GM21529 (cell line): Measurements from ENCODE around the gene SPRED2.
A peak's percentile ranks its signal among the peaks of the same experiment; 100 is the strongest.

Source experiments
- ATAC-seq: cut with Tn5 transposase; IDR thresholded peaks from one replicate; pipeline ENCODE4 v1.9.1; 2021; ENCODE audit not compliant: unreplicated experiment

SPRED2 gene

GRCh38 chr2:65432227-65433190 is at the start of gene SPRED2:
Gene SPRED2 (minus strand): TSS chr2:65432599. CDS start chr2:65431987, 612 bp downstream.
- peak; percentile 30 for ATAC-seq

DNA sequence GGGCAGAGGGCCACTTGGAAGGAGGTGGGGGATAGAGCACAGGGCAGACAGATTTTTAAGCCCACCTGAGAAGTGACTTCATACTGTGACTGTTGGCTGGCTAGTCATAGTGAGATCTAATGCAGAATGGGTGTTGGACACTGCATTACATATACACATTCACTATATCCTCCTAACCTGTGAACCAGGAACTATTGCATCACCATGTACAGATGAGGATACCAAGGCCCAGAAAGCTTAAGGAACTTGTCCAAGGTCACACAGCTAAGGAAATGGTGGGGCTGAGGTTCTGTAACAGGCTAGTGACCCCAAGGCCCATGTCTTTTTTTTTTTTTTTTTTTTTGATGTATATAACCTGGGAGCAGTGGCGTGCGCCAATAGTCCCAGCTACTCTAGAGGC is 49.6 kb upstream of the SPRED2 start:
- ATAC-seq: no peak

- ATAC-seq: no peak
These were observed 47.1 kb upstream of the SPRED2 start for GRCh38 chr2:65479524-65479923.

DNA sequence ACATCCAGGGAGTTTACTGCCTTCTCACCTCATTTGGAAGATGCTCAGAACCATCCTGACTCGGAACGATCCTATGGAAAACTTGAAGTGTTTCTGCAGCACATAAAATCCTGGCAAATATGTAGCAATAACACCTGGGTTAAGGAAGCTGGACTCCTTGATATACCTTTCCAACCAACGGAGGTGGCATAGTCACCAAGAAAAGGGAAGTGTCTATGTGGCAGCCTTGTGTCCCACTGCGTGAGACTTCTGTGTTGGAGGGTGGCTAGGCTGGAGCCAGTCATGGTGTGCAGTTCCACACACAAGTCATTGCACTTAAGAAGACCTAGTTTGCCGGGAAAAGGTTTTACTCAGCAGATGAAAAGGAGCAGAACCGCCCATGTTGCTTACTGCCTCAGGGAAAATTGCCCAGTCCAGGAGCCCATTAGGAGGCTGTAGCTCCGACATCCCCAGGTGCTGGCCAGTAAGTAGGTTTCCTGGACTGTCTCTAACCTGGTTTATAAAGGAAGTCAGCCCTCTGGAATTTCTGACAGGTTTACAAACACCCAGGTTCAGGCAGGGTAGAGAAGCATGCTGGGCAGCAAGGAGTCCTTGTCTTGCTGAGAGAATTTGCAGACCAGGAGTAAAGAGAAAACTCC is 46.2 kb upstream of the SPRED2 start:
- no peak for ATAC-seq

- ATAC-seq: no peak
These were observed 45.2 kb upstream of the SPRED2 start for GRCh38 chr2:65477590-65477989.

DNA sequence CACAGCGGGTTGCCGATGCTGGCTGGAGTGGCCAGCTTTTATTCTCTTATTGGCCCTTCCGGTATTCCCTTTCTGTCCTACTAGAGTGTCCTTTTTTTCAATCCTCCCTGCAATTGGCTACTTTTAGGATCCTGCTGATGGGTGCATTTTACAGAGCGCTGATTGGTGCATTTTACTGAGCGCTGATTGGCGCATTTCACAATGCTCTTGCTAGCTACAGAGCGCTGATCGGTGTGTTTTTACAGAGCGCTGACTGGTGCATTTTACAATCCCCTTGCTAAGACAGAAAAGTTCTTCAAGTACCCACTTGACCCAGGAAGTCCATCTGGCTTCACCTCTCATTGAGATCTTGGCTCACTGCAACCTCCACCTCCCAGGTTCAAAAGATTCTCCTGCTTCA is 44.4 kb upstream of the SPRED2 start:
- no peak for ATAC-seq

GRCh38 chr2:65475000-65475399 is 42.6 kb upstream of the SPRED2 start:
- ATAC-seq: no peak

- ATAC-seq: no peak
These were observed 40.6 kb upstream of the SPRED2 start for GRCh38 chr2:65473045-65473444.

GRCh38 chr2:65471409-65471808 is 39.0 kb upstream of the SPRED2 start:
- no peak for ATAC-seq

GRCh38 chr2:65466551-65466950 is 34.2 kb upstream of the SPRED2 start:
- ATAC-seq: no peak

DNA sequence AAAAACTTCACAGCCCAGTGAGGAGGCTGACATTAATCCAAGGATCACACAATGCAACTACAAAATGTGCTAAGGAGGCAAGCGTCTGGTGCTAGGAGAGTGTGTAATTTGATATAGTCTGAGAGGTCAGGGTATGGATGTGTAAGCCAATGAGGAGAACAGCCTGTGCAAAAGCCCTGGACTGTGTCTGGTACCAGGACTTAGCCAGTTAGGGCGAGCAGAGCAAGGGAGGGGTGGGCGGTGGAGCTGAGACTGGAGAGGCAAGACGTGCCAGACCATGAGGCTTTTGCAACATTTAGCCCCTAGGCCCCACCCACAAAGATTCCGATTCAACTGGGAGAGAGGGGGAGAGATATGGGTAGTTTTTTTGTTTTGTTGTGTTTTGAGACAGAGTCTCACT is 33.5 kb upstream of the SPRED2 start:
- ATAC-seq: no peak

DNA sequence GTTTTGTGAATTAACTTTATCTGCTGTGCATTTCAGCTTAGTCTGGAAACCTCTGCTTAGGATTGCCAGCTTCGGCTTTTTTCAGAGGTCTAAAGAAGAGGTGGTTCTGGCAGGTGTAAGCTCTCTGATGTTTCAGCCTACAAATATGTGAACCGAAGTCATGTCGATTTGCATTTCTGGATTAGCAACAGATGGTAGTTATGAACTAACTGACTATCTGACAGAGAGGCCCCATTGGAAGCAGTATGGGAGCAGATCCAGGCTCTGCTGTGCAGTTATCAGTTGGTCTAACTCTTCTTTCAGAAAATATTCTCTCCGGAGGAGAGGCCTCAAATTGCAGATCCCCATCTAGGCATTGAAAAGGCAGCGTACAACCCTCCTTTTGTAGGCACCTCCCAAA is 32.7 kb upstream of the SPRED2 start:
- no peak for ATAC-seq

- no peak for ATAC-seq
These were observed 32.2 kb upstream of the SPRED2 start for GRCh38 chr2:65464604-65465003.

- no peak for ATAC-seq
These were observed 26.6 kb upstream of the SPRED2 start for GRCh38 chr2:65458999-65459398.

DNA sequence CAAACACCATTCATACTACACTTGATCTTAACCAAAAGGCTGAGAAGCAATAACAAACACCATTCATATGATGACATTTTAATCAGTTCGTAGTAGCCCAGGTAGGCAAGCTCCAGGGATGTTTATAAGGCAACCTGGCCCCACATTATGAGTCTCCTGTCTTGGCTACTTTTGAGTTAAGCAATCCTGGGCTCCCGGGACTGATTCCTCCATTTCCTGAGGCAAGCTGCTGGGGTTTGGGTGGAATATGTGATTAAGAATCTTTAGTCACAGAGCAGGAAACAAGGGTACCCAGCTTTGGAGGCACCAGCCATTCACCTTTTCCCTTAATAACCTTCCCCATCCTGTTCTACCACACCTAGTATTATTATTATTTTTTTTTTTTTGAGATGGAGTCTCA is 24.5 kb upstream of the SPRED2 start:
- ATAC-seq: no peak

- no peak for ATAC-seq
These were observed 23.7 kb upstream of the SPRED2 start for GRCh38 chr2:65456064-65456463.

- no peak for ATAC-seq
These were observed 21.5 kb upstream of the SPRED2 start for GRCh38 chr2:65453916-65454315.

DNA sequence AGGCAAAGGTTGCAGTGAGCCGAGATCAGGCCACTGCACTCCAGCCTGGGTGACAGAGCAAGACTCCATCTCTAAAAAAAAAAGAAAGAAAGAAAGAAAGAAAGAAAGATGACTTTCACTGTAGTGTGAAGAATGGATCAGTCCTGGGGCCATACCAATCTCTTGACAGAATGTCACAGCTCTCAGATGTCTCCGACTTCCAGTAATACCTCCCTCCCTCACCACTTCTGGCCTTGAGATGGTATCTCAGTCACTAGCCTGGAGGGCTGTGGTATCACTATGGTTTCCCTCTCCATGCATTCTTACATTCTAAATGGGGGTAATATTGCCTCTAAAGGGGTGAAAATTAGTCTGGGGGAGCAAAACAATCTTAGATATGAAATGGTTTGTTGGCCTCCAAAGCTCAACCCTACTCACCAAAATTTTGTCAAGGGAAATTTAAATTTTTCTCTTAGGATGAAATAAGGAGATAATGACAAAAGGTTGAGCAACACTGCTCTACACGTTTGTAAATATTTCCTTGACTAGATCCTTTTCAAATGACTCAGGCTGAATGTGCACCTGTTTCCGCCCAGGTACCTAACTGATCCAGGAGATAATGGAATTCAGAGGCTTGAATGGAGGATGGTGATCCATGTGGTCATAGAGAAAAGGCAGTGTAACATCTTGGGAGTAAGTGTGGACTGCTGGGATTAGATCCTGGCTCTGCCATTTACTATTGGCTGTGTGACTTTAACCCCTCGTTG is 19.9 kb upstream of the SPRED2 start:
- ATAC-seq: no peak

DNA sequence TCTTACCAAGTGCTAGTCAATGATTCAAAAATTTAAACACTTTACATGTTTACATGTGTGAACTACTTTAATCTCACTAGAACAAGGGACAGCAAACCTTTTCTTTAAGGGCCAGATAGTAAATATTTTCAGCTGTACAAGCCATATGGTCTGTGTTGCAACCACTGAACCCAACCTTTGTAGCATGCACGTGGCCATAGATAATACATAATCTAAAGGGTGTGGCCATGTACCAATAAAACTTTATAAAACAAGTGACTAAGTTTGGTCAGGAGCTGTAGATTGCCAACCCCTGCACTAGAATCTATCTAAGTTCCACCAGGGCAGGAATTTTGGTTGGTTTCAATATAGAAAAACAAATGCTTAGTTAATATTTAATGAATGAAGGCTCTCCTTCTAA is 18.4 kb upstream of the SPRED2 start:
- ATAC-seq: no peak

DNA sequence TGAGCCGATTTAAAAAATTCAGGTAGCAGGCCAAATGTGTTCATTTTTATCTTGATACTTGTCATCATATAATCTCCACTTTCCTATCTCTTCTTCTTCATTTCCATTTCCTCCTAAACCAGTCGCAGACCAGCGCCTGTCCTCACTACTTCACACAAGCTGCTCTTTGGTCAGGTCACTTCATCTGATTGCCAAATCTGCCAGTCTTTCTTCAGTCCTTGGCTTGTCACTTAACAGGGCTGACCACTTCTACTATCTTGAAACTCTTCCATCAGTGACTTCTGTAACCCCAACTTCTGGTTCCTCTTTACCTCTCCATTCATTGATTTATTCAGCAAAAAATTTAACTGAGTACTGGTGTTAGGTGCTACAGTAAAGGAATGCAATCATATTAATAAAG is 18.0 kb upstream of the SPRED2 start:
- no peak for ATAC-seq

- no peak for ATAC-seq
These were observed 11.2 kb upstream of the SPRED2 start for GRCh38 chr2:65443509-65444186.
